ENCODE data around the gene EEA1.

GRCh38 chr12:92764831-92765230 is 164.3 kb downstream of the EEA1 start:
- TF ChIP-seq EP300 (IDR thresholded peaks at IDR 0.05) (no peak), CTCF (IDR thresholded peaks at IDR 0.05) (no peak), POLR2AphosphoS5 (IDR thresholded peaks at IDR 0.05) (no peak)
